GM21528 (cell line): ENCODE results near the gene NEBL.

Experiments used
- ATAC-seq: cut with Tn5 transposase; IDR thresholded peaks from one replicate; pipeline ENCODE4 v1.9.1; 2021; ENCODE audit warnings: mild to moderate bottlenecking, moderate library complexity; ENCODE audit not compliant: unreplicated experiment, low FRiP score

NEBL gene

DNA sequence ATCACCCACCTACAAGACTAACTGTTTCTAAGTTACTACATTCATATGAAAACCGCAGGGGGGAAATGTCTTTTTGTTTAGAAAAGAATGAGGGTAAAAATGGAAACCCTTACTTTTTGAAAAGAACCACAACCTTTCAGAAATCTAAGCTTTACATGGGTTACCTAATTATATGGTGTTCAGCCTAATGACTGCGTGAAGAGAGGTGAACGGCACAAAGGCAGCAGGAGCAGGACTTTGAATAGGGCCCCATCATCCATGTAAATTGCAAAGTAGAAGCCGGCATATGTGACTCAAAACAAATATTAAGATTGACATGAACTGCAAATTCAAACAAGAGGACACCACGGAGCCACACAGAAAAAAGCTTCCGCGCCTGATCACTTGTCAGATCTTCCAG is 25.1 kb downstream of the NEBL start:
- no peak for ATAC-seq

DNA sequence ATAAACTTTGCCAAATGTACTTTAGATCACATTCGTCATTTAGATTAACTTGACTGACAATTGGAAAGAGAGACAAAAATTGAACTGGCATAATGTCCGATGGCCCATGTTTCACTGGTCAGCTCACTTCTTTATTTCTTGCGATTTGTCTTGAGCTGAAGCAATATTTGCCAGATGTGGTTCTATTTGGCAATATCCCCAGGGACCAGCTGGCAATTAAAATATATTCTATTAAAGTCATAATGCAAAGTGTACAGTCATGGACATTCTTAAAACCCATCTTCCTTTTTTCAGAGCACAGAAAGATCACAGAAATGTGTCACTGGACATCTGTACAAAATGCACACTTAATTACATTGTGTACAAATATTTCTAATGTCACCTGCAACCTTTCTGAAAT is 26.3 kb downstream of the NEBL start:
- ATAC-seq = no peak

DNA sequence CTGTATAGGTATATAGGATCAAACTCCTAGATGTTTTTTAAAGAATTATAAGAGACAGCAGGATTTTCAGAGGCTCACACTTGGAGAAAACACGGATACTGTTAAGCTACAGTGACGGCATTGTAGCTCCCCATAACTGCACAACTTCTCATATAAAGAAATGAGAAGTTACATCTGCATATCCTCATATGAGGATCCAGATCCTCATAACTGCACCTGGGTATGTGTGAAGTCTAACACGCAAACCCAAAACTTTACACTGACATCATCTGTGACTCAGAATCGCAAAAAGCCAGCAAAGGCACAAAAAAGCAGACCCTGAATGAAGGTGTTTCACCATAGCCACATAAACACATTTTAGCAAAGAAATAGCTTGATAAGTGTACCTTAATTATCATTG is 34.1 kb downstream of the NEBL start:
- no peak for ATAC-seq

DNA sequence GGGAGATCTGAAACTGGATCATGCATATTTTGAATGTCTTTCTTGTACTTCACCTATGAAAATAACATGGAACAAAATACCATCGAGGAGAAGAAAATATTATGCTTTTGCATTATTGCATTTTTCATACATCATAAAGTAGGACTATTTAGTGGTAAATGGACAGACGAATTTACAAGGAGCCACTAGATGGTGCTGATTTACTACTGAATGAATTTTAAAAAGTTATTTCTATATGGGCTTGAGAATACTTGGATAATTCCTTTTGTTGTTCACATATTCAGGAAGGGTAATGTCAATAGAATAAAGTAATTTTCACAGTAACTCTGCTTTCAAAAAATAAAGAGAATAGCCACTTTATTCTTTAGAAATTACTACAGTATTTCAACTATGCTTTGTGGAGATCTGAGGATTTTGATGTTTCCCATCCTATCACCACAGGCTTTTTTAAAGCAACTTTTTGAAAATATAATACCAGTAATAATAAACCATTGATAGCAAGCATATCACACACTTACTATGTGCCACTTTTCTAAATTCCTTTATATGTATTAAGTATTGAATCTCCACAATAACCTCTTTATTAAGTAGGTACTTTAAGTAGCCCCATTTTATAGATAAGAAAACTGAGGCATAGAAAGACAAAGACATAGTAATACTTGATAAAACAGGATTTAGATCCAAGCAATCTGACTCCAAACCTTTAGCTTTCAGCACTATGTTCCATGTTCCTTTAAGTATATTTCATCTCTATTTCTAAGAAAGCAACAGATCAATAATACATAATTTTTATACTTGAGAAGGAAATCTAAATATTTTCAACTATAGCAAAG is 38.6 kb downstream of the NEBL start:
- no peak for ATAC-seq

DNA sequence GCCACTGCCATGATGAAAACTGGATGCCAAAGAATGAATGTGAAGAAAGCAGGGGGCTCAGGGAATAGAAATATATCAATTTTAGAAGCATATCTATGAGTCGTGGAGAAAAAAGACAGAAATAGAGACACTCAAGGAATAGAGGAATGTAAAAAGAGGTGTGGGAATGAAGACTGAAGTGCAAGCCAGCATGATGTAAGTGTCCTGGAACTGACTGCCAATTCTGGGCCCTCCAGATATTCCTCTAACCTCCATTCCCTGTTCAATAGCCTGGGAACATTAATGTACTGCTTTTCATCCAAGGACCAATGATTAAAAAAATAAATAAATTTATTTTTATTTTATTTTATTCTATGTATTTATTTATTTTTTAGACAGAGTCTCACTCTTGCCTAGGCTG is 40.6 kb downstream of the NEBL start:
- no peak for ATAC-seq

DNA sequence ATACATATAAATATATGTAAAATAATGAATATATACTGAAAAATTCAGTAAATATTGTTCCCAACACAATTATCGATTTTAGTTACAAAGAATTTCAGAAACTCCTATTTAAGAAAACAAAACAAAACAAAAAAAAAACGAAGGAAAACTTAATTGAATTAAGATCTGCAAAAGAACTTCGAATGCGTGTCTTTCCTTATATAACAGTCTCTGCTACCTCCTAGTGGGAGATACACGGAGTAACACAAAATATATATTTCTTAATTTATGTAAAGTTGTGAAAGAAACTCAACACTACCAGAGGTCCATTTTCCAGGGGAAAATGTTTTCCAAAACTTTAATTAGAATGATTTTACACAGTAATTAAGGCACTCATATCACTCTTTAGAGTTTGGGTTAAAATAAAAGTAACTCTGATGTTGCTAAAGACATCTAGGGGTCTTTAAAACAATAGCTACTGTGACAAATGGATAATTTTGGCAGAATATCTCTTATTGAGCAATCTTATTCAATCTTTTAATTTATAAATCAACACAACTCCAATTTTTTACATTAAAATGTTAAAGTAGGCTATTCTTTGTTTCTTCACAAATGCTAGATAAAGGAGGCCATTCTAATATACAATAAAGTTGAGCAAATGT is 41.6 kb downstream of the NEBL start:
- no peak for ATAC-seq

DNA sequence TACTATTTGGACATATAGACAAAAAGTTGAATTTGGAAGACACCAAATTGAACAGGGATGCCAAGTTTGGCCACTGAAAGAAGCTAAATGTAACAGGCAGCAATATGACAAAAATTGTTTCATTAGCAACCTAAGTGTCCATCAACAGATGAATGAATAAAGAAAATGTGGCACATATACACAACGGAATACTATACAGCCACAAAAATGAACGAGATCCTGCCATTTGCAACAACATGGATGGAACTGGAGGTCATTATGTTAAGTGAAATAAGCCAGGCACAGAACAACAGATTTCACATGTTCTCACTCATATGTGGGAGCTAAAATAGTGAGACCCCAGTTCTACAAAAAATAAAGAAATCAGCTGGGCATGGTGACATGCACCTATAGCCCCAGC is 43.8 kb downstream of the NEBL start:
- ATAC-seq = no peak

DNA sequence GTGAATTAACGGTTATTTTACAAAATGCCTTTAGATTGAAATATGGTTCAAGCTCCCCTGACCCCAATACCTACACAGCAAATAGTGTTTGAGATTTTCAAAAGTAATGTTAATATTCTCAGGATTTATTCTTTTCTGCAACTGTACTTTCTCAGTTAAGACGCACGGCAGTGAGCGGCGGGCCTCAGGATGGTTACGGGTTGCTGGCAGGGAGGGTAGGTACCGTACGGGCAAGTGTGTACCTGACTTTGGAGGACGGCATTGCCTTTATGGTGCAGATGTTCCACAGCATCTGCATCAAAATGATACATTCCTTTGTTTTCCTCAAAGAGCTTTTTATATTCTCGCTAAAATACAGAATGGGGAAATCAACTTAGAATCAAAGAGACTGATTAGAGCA is 44.8 kb downstream of the NEBL start:
- ATAC-seq = no peak

DNA sequence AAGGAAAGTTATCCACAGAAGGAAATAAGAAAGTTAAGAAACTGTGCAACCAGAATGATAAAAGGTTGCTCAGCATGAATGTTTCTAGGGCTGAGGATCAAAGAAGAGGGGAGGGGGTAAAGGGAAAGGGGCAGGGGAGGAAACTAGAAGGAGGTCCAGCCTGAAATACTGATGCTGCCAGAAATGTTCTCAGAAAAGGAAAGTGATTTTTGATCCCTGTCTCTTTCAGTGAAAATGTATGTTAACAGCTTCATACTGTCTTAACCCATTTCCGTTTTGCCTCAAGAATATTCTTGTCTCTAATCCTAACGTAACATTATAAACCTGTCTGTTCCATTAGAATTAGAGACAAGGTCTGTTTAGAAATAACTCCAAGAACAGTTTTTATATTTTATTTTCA is 49.6 kb downstream of the NEBL start:
- no peak for ATAC-seq

DNA sequence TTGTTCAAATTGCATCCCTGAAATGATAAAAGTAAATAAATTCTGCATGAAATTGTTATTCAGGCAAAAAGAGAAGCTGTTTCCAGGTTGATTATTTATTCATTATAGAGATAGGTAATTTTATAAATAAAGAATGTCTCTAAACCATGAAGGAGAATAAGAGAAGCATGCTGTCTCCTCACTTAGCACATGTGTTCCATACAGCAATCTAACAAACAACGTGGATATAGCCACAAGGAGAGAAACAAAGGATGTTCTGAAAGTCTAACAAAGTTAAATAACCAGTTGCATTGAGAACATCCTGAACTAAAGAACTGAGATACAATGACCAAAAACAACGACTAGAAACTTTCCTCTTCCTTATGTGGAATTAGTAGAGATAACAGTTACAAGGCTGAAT is 50.8 kb downstream of the NEBL start:
- no peak for ATAC-seq

DNA sequence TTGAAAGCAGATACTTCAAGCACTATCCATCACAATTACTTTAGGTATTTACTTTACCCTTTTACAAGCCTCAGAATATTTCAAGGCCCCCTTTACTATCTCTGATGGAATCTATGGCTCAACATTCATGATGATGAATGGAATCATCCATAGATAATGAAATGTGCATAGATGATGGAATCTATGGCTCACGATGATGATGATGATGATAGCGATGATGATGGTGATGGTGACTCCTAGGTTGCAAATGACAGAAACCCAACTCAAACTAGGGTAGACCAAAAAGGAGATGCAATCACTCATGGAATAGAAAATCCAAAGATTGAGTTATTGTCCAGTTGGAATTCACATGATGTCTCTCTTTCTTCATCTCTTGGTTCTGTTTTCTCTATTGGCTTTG is 55.7 kb downstream of the NEBL start:
- no peak for ATAC-seq

DNA sequence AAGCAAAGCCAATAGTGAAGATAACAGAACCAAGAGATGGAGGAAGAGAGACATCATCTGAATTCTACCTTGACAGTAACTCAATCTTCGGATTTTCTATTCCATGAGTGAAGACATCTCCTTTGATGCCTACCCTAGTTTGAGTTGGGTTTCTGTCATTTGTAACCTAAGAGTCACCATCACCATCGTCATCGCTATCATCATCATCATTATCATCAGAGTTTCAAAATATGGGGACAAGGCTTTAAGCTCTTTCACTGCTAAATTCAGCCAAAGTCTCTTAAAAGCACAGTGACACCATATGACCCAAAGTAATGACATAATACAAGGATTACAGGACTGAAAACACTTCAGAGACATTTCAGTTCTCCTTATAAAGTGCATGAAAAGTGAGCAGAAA is 57.2 kb downstream of the NEBL start:
- ATAC-seq = no peak

DNA sequence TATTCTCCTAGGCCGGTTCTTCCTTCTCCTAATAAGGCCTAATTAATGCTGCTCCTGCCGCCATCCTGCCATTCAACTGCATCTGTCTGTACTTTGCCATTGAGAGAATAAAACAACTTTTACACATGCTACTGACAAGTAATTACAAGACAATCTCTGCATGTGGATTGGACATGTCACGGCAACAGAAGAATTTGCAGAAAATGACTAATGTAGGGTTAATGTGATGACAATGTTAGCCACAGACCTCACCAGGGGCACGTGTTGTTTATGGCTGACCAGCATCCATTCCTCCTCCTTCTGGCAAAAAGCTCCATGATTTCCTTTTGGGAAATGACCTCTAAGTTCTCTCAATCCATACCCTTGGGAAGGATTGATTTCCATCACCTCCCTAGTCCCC is 58.0 kb downstream of the NEBL start:
- ATAC-seq = no peak

DNA sequence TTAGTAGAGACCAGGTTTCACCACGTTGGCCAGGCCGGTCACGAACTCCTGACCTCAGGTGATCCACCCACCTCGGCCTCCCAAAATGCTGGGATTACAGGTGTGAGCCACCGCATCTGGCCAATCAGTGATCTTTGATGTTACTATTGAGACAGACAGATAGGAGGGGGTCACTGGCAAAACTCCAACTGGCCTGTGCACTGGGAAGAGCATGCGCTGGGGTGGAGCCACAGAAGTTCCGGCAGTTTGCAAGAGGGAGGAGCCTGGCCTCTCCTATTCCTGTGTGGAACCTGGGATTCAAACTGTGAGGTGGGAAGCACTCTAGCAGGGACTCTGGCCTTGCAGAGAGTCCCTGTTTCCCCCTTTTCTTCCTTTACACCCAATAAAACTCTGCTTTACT is 60.7 kb downstream of the NEBL start:
- ATAC-seq = no peak

DNA sequence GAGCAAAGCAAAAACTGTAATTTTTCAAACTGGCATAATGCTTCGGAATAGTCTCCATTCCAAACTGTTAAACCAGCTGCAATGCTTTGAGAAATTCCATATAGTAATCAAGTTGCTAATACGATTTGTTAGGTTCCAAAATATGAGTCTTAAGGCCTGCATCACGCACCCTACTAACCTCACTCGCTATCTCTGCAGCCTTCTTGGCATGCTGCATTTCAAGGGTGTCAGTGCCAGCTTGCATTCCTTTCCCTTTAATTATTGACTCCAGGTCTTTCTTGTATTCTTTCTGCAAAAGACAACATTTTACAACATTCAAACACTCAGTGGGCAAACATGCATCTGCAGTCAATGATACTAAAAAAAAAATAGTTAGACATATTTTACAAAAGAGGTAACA is 61.8 kb downstream of the NEBL start:
- no peak for ATAC-seq

DNA sequence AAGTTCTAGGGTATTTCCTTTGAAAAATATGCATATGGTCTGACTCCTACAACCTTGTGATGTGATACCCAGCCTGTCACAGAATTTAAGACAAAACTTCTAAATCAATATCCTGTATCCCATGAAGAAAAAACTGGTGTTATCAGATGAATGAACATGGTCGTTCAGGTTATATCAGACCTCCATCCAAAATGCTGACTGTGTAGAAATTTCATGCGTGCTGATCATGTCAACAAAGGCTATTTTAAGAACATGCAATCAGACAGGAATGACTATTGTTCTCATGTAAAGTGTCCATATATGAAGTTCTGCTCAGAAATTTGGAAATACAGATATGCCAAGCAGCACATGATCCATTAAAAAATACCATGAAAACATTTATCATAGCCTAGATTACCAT is 62.3 kb downstream of the NEBL start:
- no peak for ATAC-seq

DNA sequence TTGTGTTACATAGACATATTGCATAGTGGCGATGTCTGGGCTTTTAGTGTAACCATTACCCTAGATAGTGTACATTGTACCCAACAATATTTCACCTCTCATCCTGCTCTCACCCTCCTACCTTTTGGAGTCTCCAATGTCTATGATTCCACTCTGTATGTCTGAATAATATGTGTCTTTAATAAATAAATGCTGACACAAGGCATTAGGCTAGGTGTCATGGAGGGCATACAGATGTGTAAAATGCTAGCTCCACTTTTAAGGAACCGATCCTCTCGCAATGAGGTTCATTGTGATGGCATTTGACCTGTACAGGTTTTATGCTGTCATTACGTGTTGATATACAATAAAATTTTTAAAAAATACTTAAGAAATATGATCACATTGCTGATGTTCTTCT is 74.3 kb downstream of the NEBL start:
- no peak for ATAC-seq

DNA sequence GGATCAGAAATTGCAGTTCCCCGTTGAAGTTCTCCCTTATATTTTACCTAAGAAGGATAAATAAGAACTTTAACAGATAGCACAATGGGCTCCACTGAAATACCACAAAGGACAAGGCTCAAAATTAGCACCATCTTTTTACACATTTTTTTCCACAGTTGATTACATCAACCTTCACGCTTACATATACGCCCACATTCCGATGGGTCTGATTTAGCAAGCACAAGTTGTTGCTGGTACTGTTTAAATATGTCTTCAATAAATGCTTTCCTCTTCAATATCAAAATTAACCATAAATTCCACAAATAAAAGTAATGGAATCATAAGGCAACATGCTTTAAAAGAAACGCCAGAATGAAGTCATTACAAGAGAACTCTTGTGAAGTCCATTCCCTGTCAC is 79.5 kb downstream of the NEBL start:
- no peak for ATAC-seq

DNA sequence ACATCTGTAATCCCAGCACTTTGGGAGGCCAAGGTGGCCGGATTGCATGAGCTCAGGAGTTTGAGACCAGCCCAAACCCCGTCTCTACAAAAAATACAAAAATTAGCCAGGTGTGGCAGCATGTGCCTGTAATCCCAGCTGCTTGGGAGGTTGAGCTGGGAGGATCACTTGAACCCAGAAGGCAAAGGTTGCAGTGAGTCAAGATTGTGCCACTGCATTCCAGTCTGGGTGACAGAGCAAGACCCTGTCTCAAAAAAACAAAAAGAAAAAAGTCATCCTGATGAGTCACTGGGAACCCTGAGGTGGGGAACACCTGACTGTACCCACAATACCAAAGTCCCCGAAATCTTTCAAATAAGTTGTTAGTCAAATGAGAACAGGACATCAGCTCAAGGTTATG is 80.0 kb downstream of the NEBL start:
- no peak for ATAC-seq

DNA sequence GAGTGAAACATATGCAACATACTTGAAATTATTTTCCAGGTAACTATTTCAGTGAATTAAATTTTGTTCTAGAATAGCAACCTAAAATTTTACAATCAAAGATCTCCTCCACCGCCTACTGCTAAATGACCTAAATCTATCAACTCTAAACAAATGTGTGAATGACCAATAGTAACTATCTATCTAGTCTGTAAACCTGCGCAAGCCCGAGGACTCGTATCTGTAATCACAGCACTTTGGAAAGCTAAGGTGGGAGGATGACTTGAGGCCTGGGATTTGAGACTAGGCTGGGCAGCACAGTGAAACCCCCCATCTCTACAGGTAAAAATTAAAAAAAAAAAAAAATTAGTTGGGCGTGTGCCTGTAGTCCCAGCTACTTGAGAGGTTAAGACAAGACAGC is 83.0 kb downstream of the NEBL start:
- no peak for ATAC-seq

DNA sequence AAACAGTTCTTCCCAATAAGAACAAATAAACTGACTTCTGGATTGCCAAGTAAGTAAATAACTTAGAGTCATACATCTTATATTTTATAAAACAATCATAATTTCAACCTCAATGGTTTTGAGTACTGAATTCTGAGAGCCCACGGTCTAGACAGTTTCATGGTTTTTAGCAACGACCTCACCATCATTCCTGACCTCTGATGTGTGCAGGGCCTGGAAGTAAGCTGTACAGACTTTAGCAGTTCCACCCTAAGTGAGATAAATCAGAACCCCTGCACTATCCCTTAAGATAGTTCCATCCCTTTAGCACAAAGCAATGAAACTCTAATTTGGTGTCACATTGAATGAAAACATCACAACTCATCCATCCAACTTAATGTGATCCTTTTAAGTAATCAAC is 86.0 kb downstream of the NEBL start:
- no peak for ATAC-seq

DNA sequence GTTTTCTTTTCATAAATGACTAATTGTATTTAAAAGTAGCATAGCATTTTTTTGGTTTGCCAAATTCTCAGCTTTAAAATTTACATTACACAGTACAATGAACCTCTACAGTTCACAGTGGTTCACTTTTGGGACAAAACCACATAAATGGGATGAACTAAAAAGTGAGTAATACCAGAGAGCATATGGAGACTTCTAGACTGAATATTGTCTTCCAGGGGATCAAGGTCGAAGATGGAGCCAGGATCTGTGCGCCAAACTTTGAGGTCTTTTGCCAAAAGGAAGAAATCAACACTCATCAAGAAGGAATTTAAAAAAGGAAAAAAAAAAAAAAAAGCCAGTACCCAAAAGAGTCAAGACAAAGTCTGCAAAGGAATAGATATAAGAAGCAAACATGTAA is 87.5 kb downstream of the NEBL start:
- ATAC-seq = no peak
